Heart right ventricle (tissue), 16 donors: ENCODE results near the gene TACR1. TPM values are rescaled to one million over a fixed set of nuclear protein-coding genes. Genes with fewer than 3 reads are reported as not detected.

ENCODE experiments used
- ATAC-seq, 8 donors: fragments of 200-7000 bp; cut with Tn5 transposase; one replicate each; pipeline ENCODE4 v1.9.1; 2020; ENCODE audit warnings: mild to moderate bottlenecking in 8 of 8, moderate library complexity in 8 of 8, moderate number of reproducible peaks in 1 of 8
- DNase-seq, 2 donors: peaks; one replicate each; pipeline ENCODE4 v3.0.0-alpha.2; 2020
- H3K27ac ChIP-seq, 10 donors: fragments of 200-600 bp; sonication (generic) in 2 of 10; one replicate each; pipeline versions ENCODE4 v1.5.0 to v1.8.0; 2020 to 2022; ENCODE audit warnings: mild to moderate bottlenecking in 3 of 10
- H3K27me3 ChIP-seq, 7 donors: fragments of 200-600 bp; one replicate each; pipeline ENCODE4 v1.8.0; 2021 to 2022; ENCODE audit warnings: mild to moderate bottlenecking in 2 of 7
- H3K36me3 ChIP-seq, 9 donors: fragments of 200-600 bp; sonication (generic) in 1 of 9; one replicate each; pipeline versions ENCODE4 v1.5.0 to v1.8.0; 2020 to 2022; ENCODE audit warnings: mild to moderate bottlenecking in 2 of 9
- H3K4me1 ChIP-seq, 9 donors: fragments of 200-600 bp; sonication (generic) in 1 of 9; one replicate each; pipeline versions ENCODE4 v1.5.0 to v1.8.0; 2020 to 2022; ENCODE audit warnings: mild to moderate bottlenecking in 4 of 9
- H3K4me3 ChIP-seq, 10 donors: fragments of 200-600 bp; sonication (generic) in 2 of 10; one replicate each; pipeline versions ENCODE4 v1.5.0 to v1.8.0; 2020 to 2022; ENCODE audit warnings: mild to moderate bottlenecking in 7 of 10, moderate library complexity in 2 of 10
- H3K9me3 ChIP-seq, 11 donors: fragments of 200-600 bp in 10 of 11; sonication (generic) in 2 of 11; one replicate each; pipeline versions ENCODE4 v1.5.0 to v1.8.0; 2013 to 2022; ENCODE audit warnings: mild to moderate bottlenecking in 2 of 11, control low read depth in 1 of 11, moderate library complexity in 1 of 11
- WGBS, 2 donors: extraction: QIAGEN DNeasy Blood & Tissue Kit; methylation state at CpG; one replicate each; pipeline ENCODE4 v1.1.7; 2013; ENCODE audit warnings: inconsistent platforms in 1 of 2; 5-methylcytosine and 5-hydroxymethylcytosine counted together
- intact Hi-C, 10 donors: fragments of 100-400 bp; cut with DNase I; formaldehyde crosslinking; loops; one replicate each; pipeline versions ENCODE4 v1.11.1 to v1.14.2; 2022
- polyA plus RNA-seq, 2 donors: library from polyadenylated mRNA; stranded (reverse); fragments of 200-250 nt; gene quantifications; one replicate each; pipeline ENCODE4 v1.2.3, GENCODE V29; 2013
- total RNA-seq, 10 donors: library from RNA; stranded (reverse); fragmentation: NEBNext Ultra II Directional in 3 of 10; extraction: Animal tissue kit (Norgen Biotek cat#: 25700) in 3 of 10; gene quantifications; one replicate each; pipeline versions ENCODE4 v1.2.1 to v1.2.4, GENCODE V29; 2021 to 2023
- TF ChIP-seq, protein P1 (sequence below), 9 donors: fragments of 200-600 bp; sonication (generic) in 2 of 9; IDR thresholded peaks; one replicate each; pipeline versions ENCODE4 v1.5.0 to v1.8.0; 2021 to 2022; ENCODE audit warnings: antibody characterized with exemption in 9 of 9, mild to moderate bottlenecking in 5 of 9, moderate library complexity in 1 of 9
- donor health status: Arrhythmogenic right ventricular cardiomyopathy.
- donor health status: ischemic (EF 13 %, LVEDD 7.1; RV severe dilation, severe dysfunction).
- donor health status: healthy with polysubstance abuse.
- donor health status: DM: no; HTN: yes; CAD: no.
- donor health status: DM: no; HTN: no; CAD: no.
- donor health status: ischemic (EF 25% LVEDD 6.9; RV normal size, moderate dysfunction).
- donor health status: ischemic (EF 25% LVEDD 5.7; RV mildly dilated, moderate dysfunction).
- donor health status: healthy.
- donor health status: DM: yes; HTN: yes; CAD: no.
- donor health status: Ischemic cardiomyopathy.
- donor health status: ischemic (EF 35%, LVEDD 5.7; RV mildly dilated, moderate dysfunction).
- donor health status: nonischemic (EF 11% LVEDD 7.7; RV severe dilation, severe dysfunction).
- donor health status: DM: yes; HTN: yes; CAD: no.
- donor health status: PGD.
- donor health status: ischemic (EF 29% LVEDD 5.4; RV normal size, mild dysfunction).
- donor health status: nonischemic (EF 23%, LVEDD 6.1; RV moderate dilation, normal function).

Gene TACR1
- total and polyA plus RNA-seq, 12 donors, result 0.06 to 0.38 (median 0.17) TPM; not detected in 3

DNA sequence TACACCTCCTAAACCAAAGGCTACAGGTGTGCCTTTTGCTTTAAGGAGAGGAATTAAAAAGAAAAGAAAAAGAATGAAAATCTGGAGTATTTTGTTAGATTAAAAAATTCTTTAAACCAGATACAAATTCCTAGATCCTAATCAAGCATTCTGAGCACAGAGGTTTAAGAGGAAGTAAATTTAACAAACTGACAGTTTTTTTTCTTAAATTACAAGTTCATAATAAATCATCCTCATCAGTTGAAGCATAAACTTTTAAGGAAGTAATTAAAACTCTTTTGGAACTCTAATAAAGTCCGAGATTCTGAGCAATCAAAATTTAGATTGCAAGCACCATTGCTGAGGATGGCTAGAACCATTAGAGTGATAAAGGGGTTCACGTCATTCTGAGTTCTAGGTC is 165.8 kb downstream of the TACR1 start:
- H3K36me3 ChIP-seq, result no peaks in the 10 kb centered on the region
- DNase-seq (no peak), ATAC-seq (no peak)
- intact Hi-C loops, result no loop called here
- no peaks in the 10 kb centered on the region for H3K27me3 ChIP-seq
- peaks cover 0 to 29% (median 15%) of the 10 kb centered on the region in 9 donors for H3K4me1 ChIP-seq
- WGBS, 2 donors, result 75 to 79% methylated on average over 2 of the region's 2 CpGs
- peaks cover 0 to 3% (median 0%) of the 10 kb centered on the region in 11 donors for H3K9me3 ChIP-seq
- no peak overlapping the region for H3K4me3 ChIP-seq
- TF ChIP-seq, protein P1, sequence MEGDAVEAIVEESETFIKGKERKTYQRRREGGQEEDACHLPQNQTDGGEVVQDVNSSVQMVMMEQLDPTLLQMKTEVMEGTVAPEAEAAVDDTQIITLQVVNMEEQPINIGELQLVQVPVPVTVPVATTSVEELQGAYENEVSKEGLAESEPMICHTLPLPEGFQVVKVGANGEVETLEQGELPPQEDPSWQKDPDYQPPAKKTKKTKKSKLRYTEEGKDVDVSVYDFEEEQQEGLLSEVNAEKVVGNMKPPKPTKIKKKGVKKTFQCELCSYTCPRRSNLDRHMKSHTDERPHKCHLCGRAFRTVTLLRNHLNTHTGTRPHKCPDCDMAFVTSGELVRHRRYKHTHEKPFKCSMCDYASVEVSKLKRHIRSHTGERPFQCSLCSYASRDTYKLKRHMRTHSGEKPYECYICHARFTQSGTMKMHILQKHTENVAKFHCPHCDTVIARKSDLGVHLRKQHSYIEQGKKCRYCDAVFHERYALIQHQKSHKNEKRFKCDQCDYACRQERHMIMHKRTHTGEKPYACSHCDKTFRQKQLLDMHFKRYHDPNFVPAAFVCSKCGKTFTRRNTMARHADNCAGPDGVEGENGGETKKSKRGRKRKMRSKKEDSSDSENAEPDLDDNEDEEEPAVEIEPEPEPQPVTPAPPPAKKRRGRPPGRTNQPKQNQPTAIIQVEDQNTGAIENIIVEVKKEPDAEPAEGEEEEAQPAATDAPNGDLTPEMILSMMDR (IDR thresholded peaks at IDR 0.05), result no peak
- no peak overlapping the region for H3K27ac ChIP-seq

DNA sequence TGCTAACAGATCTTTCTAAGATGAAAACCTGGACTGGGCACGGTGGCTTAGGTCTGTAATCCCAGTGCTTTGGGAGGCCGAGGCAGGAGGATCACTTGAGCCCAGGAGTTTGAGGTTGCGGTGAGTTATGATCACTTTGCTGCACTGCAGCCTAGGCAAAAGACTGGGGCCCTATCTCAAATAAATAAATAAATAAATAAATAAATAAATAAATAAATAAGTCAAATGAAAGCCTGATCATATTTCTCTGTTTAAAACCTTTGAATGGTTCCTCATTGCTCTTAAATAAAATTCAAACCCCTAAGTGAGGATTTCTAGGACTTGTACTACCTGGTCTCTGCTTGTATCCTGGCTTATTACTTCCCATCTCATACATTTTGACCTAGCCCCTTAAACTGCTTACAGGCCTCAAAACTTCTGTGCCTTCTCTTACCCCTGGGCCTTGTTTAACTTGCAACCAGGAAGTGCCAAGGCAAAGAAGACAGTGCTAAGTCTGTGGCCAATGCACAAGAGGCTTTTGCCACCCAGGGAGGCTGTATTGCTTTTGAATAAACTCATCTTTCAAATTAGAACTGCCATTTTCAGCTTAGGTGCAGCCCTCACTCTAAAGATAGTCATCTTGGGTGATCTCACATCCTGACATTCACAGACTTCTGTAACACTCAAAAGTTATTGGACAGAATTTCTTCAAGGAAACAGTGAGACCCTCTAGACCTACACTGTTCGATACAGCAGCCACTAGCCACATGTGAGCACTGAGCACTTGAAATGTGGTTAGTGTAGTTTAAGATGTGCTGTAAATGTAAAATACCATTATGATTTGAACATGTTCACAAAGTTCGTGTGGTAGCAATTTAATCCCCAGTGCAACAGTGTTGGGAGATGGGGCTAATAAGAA is 167.2 kb downstream of the TACR1 start:
- H3K27me3 ChIP-seq, result no peaks in the 10 kb centered on the region
- no peak overlapping the region for H3K27ac ChIP-seq
- DNase-seq, result no peak
- TF ChIP-seq, protein P1 (IDR thresholded peaks at IDR 0.05), result no peak
- no peak for ATAC-seq
- intact Hi-C loops, result no loop called here
- peaks cover 0 to 29% (median 15%) of the 10 kb centered on the region in 9 donors for H3K4me1 ChIP-seq
- no peaks in the 10 kb centered on the region for H3K36me3 ChIP-seq
- H3K4me3 ChIP-seq, result no peak overlapping the region
- 92 to 93% methylated on average over 5 of the region's 5 CpGs for WGBS, 2 donors
- H3K9me3 ChIP-seq, result no peaks in the 10 kb centered on the region

DNA sequence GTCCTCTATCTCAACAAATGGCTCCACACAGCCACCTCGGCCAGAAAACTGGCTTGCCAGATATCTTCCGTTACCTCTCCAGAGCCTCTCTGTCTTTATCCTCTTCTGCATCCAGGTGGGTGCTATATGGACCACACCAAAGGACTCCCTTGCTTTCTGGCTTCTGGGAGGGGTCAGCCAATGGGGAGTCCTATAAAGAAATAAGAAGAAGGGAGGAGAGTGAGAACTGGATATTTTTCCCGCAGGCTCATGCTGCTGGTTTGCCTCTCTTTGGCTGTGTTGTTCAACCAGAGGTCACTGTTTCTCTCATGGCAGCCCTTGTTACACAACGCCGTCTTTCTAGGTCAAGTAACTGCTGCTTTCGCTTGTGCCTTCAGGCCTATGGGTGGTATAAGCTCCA is 168.1 kb downstream of the TACR1 start:
- 87 to 96% methylated on average over 6 of the region's 6 CpGs for WGBS, 2 donors
- TF ChIP-seq, protein P1 (IDR thresholded peaks at IDR 0.05), result no peak
- DNase-seq, result no peak
- Histone ChIP-seq H3K4me3 (no peak overlapping the region), H3K36me3 (no peaks in the 10 kb centered on the region), H3K9me3 (no peaks in the 10 kb centered on the region), H3K27me3 (no peaks in the 10 kb centered on the region), H3K27ac (no peak overlapping the region), H3K4me1 (peaks cover 0 to 26% (median 14%) of the 10 kb centered on the region in 9 donors)
- ATAC-seq, result no peak
- intact Hi-C loops, result no loop called here

DNA sequence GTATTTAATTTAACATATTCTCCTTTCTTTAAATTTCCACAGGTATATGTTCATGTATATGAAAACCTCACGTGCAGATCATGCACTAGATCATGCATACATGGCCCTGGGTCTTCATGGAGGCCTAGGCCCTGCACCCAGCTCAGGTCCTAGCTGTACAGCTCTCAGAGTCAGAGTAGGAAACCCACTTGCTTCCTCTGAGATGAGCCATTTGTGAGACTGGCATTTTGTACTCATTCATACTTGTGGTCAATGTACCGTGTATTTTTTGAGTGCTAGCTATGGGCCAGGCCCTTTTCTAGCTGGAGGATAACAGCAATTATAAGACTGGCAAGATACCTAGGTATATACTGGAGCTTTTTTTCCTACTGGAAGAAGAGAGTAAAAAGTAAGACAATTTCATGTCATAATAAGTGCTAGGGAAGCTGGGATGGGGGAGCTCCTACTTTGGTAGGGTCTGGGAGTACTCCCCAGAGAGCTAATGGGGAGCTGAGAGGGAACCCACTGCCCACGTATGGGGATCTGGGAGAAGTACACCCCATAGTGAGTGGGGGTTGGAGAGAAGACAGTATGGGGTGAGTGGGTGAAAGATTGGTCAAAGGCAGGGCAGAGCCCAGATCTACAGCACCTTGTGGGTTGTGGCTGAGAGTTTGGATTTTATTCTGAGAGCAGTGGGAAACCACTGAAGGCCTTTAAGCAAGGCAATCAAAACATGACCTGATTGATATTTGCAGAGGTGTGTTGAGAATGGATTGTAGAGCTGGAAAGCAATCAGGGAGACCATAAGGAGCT is 168.9 kb downstream of the TACR1 start:
- TF ChIP-seq, protein P1 (IDR thresholded peaks at IDR 0.05), result no peak
- H3K4me3 ChIP-seq, result no peak overlapping the region
- peaks cover 0 to 18% (median 8%) of the 10 kb centered on the region in 9 donors for H3K4me1 ChIP-seq
- DNase-seq, result no peak
- H3K36me3 ChIP-seq, result no peaks in the 10 kb centered on the region
- H3K27me3 ChIP-seq, result no peaks in the 10 kb centered on the region
- no peak for ATAC-seq
- no peak overlapping the region for H3K27ac ChIP-seq
- no peaks in the 10 kb centered on the region for H3K9me3 ChIP-seq
- intact Hi-C loops, result no loop called here
- WGBS, 2 donors, result 94 to 97% methylated on average over 3 of the region's 3 CpGs
